GM12878 (cell line): ENCODE data around the gene JAKMIP1.

Experiments used
- BRCA1 ChIP-seq: IDR thresholded peaks from 2 replicates; pipeline ENCODE4 v1.6.1; 2011; ENCODE audit warnings: low read depth, low read length, improper control_type of control experiment
- CEBPB ChIP-seq, 2 experiments: fragments of 150-350 bp in 1 of 2; IDR thresholded peaks; 2 replicates each; pipeline ENCODE4 v1.6.1; 2012 to 2014; ENCODE audit warnings: low read depth in 2 of 2, low read length in 2 of 2, borderline replicate concordance in 1 of 2, inconsistent platforms in 1 of 2
- POLR2A ChIP-seq: IDR thresholded peaks from 2 replicates; pipeline ENCODE4 v1.6.1; 2011; ENCODE audit warnings: low read depth, mild to moderate bottlenecking, low read length
- POLR2AphosphoS5 ChIP-seq: IDR thresholded peaks from 2 replicates; pipeline ENCODE4 v1.6.1; 2011; ENCODE audit warnings: mild to moderate bottlenecking, low read length, inconsistent platforms
- ZBTB33 ChIP-seq: fragments of 450-650 bp; IDR thresholded peaks from 2 replicates; pipeline ENCODE4 v1.6.1; 2017; ENCODE audit warnings: mild to moderate bottlenecking

GRCh38 chr4:6188687-6189305 lies 11.6 kb downstream of the JAKMIP1 start:
- TF ChIP-seq POLR2A (no peak), ZBTB33 (no peak), BRCA1 (no peak), CEBPB (IDR thresholded peaks at IDR 0.05; ENCODE audit: borderline replicate concordance in 1 of 2, low read depth in 2 of 2, low read length in 2 of 2) (no peak), POLR2AphosphoS5 (no peak)
